LHCN-M2 (cell line): ENCODE data around the gene TECPR2. TPM values are rescaled to one million over a fixed set of nuclear protein-coding genes. Genes with fewer than 3 reads are reported as not detected.

Experiments used
- DNase-seq: peaks from one replicate; pipeline ENCODE4 v3.0.0-alpha.2; 2012; ENCODE audit warnings: low read depth
- total RNA-seq: library from RNA; depleted of rRNA; stranded (reverse); fragments of >200 nt; gene quantifications from 2 replicates; pipeline ENCODE4 v1.2.3, GENCODE V29; 2014

Gene TECPR2
- total RNA-seq, 1 experiment from 2014 or later: 20.4 TPM

- DNase-seq: no peak
Observed at GRCh38 chr14:102333795-102334705, 28.7 kb upstream of the TECPR2 start.

GRCh38 chr14:102335163-102335562 is 27.6 kb upstream of the TECPR2 start:
- DNase-seq: no peak

- no peak for DNase-seq
Observed at GRCh38 chr14:102338724-102339123, 24.0 kb upstream of the TECPR2 start.

- no peak for DNase-seq
Observed at GRCh38 chr14:102341566-102341965, 21.2 kb upstream of the TECPR2 start.

- no peak for DNase-seq
Observed at GRCh38 chr14:102342238-102342637, 20.5 kb upstream of the TECPR2 start.

GRCh38 chr14:102344084-102344483 is 18.7 kb upstream of the TECPR2 start:
- no peak for DNase-seq

- DNase-seq: no peak
Observed at GRCh38 chr14:102344485-102344884, 18.3 kb upstream of the TECPR2 start.

GRCh38 chr14:102345232-102345631 is 17.5 kb upstream of the TECPR2 start:
- no peak for DNase-seq

- DNase-seq: no peak
Observed at GRCh38 chr14:102346645-102347044, 16.1 kb upstream of the TECPR2 start.

GRCh38 chr14:102348376-102348775 is 14.4 kb upstream of the TECPR2 start:
- DNase-seq: no peak

- no peak for DNase-seq
Observed at GRCh38 chr14:102351023-102351422, 11.7 kb upstream of the TECPR2 start.

- peak; percentile 17 for DNase-seq
Observed at GRCh38 chr14:102351593-102351992, 11.1 kb upstream of the TECPR2 start.

- no peak for DNase-seq
Observed at GRCh38 chr14:102352213-102352612, 10.5 kb upstream of the TECPR2 start.

GRCh38 chr14:102353126-102353619 is 9.6 kb upstream of the TECPR2 start:
- DNase-seq: no peak

GRCh38 chr14:102356280-102356679 is 6.5 kb upstream of the TECPR2 start:
- no peak for DNase-seq

GRCh38 chr14:102359341-102359740 is 3.4 kb upstream of the TECPR2 start:
- no peak for DNase-seq

- no peak for DNase-seq
Observed at GRCh38 chr14:102360388-102360787, 2.4 kb upstream of the TECPR2 start.

- peak; percentile 70 for DNase-seq
Observed at GRCh38 chr14:102362084-102362483, 657 bp upstream of the TECPR2 start.

- peak; percentile 36 for DNase-seq
Observed at GRCh38 chr14:102363182-102363943, 622 bp downstream of the TECPR2 start.

GRCh38 chr14:102370305-102370809 is 7.6 kb downstream of the TECPR2 start:
- no peak for DNase-seq

GRCh38 chr14:102371361-102371760 is 8.6 kb downstream of the TECPR2 start:
- DNase-seq: no peak

- DNase-seq: no peak
Observed at GRCh38 chr14:102373110-102373509, 10.4 kb downstream of the TECPR2 start.
